Panc1 (cell line): ENCODE results near the gene BTNL8. TPM values are rescaled to one million over a fixed set of nuclear protein-coding genes. Genes with fewer than 3 reads are reported as not detected.
A peak's percentile ranks its signal among the peaks of the same experiment; 100 is the strongest.

Source experiments
- ATAC-seq: fragments of 200-7000 bp; cut with Tn5 transposase; 2 replicates; pipeline ENCODE4 v1.9.1; 2020; ENCODE audit warnings: mild to moderate bottlenecking, moderate library complexity
- BruUV-seq: library from RNA; stranded (reverse); fragments of 400-500 nt; replicated peaks from 2 replicates; lab custom pipeline; 2021; lab: Mats Ljungman, UMichigan
- CTCF ChIA-PET: fragments of 300-600 bp; sonication (Branson Sonifier 250); formaldehyde crosslinking; loops from one replicate; lab custom pipeline; 2022; ENCODE audit warnings: antibody characterized with exemption; lab: Charles Lee
- POLR2A ChIA-PET: fragments of 300-600 bp; sonication (Branson Sonifier 250); formaldehyde crosslinking; loops from one replicate; lab custom pipeline; 2022; ENCODE audit warnings: antibody characterized with exemption; lab: Charles Lee
- DNase-seq: peaks from one replicate; pipeline ENCODE4 v3.0.0-alpha.2; 2010; ENCODE audit warnings: low read depth, low spot score
- H3K27ac ChIP-seq: 2 replicates; pipeline ENCODE4 v1.5.1; 2011; ENCODE audit warnings: mild to moderate bottlenecking, low read length, inconsistent platforms
- H3K27me3 ChIP-seq: fragments of 200-500 bp; sonication (Bioruptor generic); 2 replicates; pipeline ENCODE4 v1.6.0; 2014; ENCODE audit warnings: low read length, inconsistent platforms; ENCODE audit not compliant: control insufficient read depth, insufficient read depth
- H3K36me3 ChIP-seq: fragments of 200-500 bp; sonication (Bioruptor generic); 2 replicates; pipeline ENCODE4 v1.5.1; 2014; ENCODE audit warnings: inconsistent platforms, mild to moderate bottlenecking, low read length, moderate library complexity; ENCODE audit not compliant: control insufficient read depth, insufficient read depth
- H3K4me1 ChIP-seq: 2 replicates; pipeline ENCODE4 v1.5.1; 2011; ENCODE audit warnings: inconsistent platforms, mild to moderate bottlenecking, low read length, moderate library complexity; ENCODE audit not compliant: control insufficient read depth, insufficient read depth
- H3K4me3 ChIP-seq, 2 experiments: 2 replicates each; pipeline ENCODE4 v1.5.1; 2011 to 2012; ENCODE audit warnings: low read depth in 2 of 2, low read length in 2 of 2, mild to moderate bottlenecking in 2 of 2, inconsistent platforms in 1 of 2, moderate library complexity in 1 of 2
- H3K9me3 ChIP-seq: fragments of 200-500 bp; sonication (Bioruptor generic); 2 replicates; pipeline ENCODE4 v1.5.1; 2014; ENCODE audit warnings: low read depth, mild to moderate bottlenecking, inconsistent platforms, low read length, moderate library complexity; ENCODE audit not compliant: control insufficient read depth, insufficient read depth
- CTCF ChIP-seq: fragments of 450-650 bp; IDR thresholded peaks from 2 replicates; pipeline ENCODE4 v1.5.1; 2017; ENCODE audit warnings: mild to moderate bottlenecking
- POLR2AphosphoS5 ChIP-seq: IDR thresholded peaks from 2 replicates; pipeline ENCODE4 v1.6.1; 2012; ENCODE audit warnings: mild to moderate bottlenecking, low read depth, low read length, moderate library complexity
- SIN3A ChIP-seq: IDR thresholded peaks from 2 replicates; pipeline ENCODE4 v1.6.1; 2012; ENCODE audit warnings: low read depth, mild to moderate bottlenecking, low read length, moderate library complexity, borderline replicate concordance; ENCODE audit not compliant: insufficient read depth
- TCF7L2 ChIP-seq: IDR thresholded peaks from 2 replicates; pipeline ENCODE4 v1.6.1; 2011; ENCODE audit warnings: mild to moderate bottlenecking, low read depth, low read length, inconsistent platforms
- in situ Hi-C: cut with HindIII; loops from 2 replicates; pipeline ENCODE4 v1.10.0; 2016; ENCODE audit warnings: low sequenced_read_pairs, low pct_unique_long_range_greater_than_20kb
- intact Hi-C: fragments of 100-400 bp; cut with micrococcal nuclease; formaldehyde crosslinking; loops from one replicate; pipeline ENCODE4 v1.10.0; 2022; ENCODE audit not compliant: unreplicated experiment
- total RNA-seq: library from RNA; stranded (reverse); gene quantifications from one replicate; pipeline ENCODE4 v1.2.1, GENCODE V29; 2021; ENCODE audit not compliant: unreplicated experiment
- TF ChIP-seq, protein P1 (sequence below), 2 experiments: IDR thresholded peaks; 2 replicates each; pipeline ENCODE4 v1.6.1; 2011 to 2012; ENCODE audit warnings: low read depth in 2 of 2, control low read depth in 1 of 2, low read length in 1 of 2, mild to moderate bottlenecking in 1 of 2, moderate library complexity in 1 of 2; ENCODE audit not compliant: insufficient read depth in 1 of 2

Gene BTNL8
- total RNA-seq, 1 experiment from 2014 or later, result not detected

DNA sequence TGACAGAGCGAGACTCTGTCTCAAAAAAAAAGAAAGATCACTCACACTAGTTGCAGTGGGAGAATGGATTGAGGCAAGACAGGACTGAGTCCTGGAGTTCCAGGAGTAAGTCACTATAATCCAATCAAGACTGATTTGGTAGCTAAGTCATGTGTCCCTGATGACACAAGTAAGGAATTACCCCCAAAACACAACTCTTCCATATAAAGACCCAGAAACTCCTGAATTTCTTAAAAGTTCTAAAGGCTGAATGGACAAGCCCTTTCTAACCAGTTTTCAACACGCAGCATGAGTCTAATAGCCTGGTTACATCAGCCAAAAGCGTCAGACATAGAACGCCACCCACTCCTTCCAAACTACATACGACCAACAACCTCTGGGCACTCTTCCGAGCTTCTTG, 40.4 kb upstream of the BTNL8 start:
- TF ChIP-seq, protein P1, sequence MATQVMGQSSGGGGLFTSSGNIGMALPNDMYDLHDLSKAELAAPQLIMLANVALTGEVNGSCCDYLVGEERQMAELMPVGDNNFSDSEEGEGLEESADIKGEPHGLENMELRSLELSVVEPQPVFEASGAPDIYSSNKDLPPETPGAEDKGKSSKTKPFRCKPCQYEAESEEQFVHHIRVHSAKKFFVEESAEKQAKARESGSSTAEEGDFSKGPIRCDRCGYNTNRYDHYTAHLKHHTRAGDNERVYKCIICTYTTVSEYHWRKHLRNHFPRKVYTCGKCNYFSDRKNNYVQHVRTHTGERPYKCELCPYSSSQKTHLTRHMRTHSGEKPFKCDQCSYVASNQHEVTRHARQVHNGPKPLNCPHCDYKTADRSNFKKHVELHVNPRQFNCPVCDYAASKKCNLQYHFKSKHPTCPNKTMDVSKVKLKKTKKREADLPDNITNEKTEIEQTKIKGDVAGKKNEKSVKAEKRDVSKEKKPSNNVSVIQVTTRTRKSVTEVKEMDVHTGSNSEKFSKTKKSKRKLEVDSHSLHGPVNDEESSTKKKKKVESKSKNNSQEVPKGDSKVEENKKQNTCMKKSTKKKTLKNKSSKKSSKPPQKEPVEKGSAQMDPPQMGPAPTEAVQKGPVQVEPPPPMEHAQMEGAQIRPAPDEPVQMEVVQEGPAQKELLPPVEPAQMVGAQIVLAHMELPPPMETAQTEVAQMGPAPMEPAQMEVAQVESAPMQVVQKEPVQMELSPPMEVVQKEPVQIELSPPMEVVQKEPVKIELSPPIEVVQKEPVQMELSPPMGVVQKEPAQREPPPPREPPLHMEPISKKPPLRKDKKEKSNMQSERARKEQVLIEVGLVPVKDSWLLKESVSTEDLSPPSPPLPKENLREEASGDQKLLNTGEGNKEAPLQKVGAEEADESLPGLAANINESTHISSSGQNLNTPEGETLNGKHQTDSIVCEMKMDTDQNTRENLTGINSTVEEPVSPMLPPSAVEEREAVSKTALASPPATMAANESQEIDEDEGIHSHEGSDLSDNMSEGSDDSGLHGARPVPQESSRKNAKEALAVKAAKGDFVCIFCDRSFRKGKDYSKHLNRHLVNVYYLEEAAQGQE (IDR thresholded peaks at IDR 0.05; ENCODE audit: insufficient read depth in 1 of 2, low read depth in 2 of 2, low read length in 1 of 2), result no peak
- no peak for TF ChIP-seq SIN3A
- TF ChIP-seq TCF7L2, result no peak
- no peak for TF ChIP-seq POLR2AphosphoS5
- TF ChIP-seq CTCF, result no peak
- intact Hi-C loops (loop anchor here (5.0 kb wide), 1 partner anchor 71 kb away; no protein-coding TSS in a partner anchor), in situ Hi-C loops (no loop called here)
- no TSS peak for BruUV-seq
- no peak overlapping the region for H3K27ac ChIP-seq
- DNase-seq (no peak), ATAC-seq (no peak)
- no peak overlapping the region for H3K4me3 ChIP-seq
- H3K4me1 ChIP-seq, result peaks cover 7% of the 10 kb centered on the region; the same call in 1 of the 2 replicates
- no peaks in the 10 kb centered on the region for H3K27me3 ChIP-seq
- H3K9me3 ChIP-seq, result peaks cover 18% of the 10 kb centered on the region; the same call in 1 of the 2 replicates
- H3K36me3 ChIP-seq, result no peaks in the 10 kb centered on the region; the same call in 1 of the 2 replicates
- CTCF ChIA-PET, result no interaction called here
- POLR2A ChIA-PET, result no interaction called here

DNA sequence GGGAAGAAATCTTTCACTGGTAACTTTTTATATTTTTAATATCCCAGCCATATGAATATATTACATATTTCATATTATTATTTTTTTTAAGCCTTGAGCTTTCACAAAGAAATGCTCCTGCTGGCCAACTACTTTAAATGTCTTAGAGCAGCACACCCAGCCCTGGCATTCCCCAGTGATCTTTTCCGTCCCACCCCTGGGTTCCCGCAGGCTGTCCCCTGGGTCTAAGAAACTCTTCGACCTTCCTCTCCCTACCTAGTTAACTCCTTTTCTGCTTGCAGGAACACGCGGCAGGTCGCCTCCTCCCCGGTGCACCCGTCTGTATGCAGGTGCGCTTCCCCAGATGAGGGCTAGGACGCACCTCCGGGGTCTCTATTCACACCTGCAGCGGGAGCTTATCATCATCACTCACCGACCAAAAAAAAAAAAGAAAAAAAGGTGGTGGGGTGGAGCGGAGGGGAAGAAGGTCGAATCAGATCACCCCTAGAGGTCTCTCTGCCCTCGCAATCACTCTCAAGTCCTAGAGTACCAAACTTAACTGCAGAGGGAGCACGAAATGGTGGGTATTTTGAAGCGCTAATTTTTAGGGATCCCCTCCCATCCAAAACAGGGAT, 38.6 kb upstream of the BTNL8 start:
- Histone ChIP-seq H3K4me1 (peaks cover 7% of the 10 kb centered on the region; the same call in 1 of the 2 replicates), H3K4me3 (peak overlapping the region; percentile 74 to 80), H3K36me3 (no peaks in the 10 kb centered on the region; the same call in 1 of the 2 replicates), H3K27me3 (no peaks in the 10 kb centered on the region), H3K27ac (peak overlapping the region; percentile 93), H3K9me3 (peaks cover 2% of the 10 kb centered on the region; the same call in 1 of the 2 replicates)
- TSS peak; percentile 67 for BruUV-seq
- peak; percentile 57 for TF ChIP-seq CTCF
- TF ChIP-seq SIN3A, result no peak
- ATAC-seq (peak; percentile 67), DNase-seq (no peak)
- in situ Hi-C loops, result no loop called here
- ChIA-PET POLR2A (interaction anchor here (0.6 kb wide), 2 partner anchors 13 to 52 kb away, joined by 3 to 6 read pairs; no protein-coding TSS in a partner anchor), CTCF (interaction anchor here (0.6 to 0.7 kb wide), 2 partner anchors 50 to 325 kb away, joined by 4 to 6 read pairs; no protein-coding TSS in a partner anchor)
- intact Hi-C loops, result no loop called here
